Caco-2 (cell line): Measurements from ENCODE around the gene ZBTB32. TPM values are rescaled to one million over a fixed set of nuclear protein-coding genes. Genes with fewer than 3 reads are reported as not detected.

Source experiments
- BruUV-seq: library from RNA; stranded (reverse); fragments of 400-500 nt; replicated peaks from 2 replicates; lab custom pipeline; 2021; lab: Mats Ljungman, UMichigan
- CTCF ChIA-PET: fragments of 300-600 bp; sonication (Branson Sonifier 250); formaldehyde crosslinking; loops from one replicate; lab custom pipeline; 2022; ENCODE audit warnings: antibody characterized with exemption; lab: Charles Lee
- POLR2A ChIA-PET: fragments of 300-600 bp; sonication (Branson Sonifier 250); formaldehyde crosslinking; loops from one replicate; lab custom pipeline; 2022; ENCODE audit warnings: antibody characterized with exemption; lab: Charles Lee
- DNase-seq, 2 experiments: peaks; one replicate each; pipeline versions ENCODE4 v3.0.0 to v3.0.0-alpha.2; 2020 to 2022
- H3K27me3 ChIP-seq: replicated peaks from 2 replicates; pipeline ENCODE4 v1.6.0; 2011; ENCODE audit warnings: low read length; ENCODE audit not compliant: control insufficient read depth, insufficient read depth
- H3K36me3 ChIP-seq: 2 replicates; pipeline ENCODE4 v1.5.1; 2011; ENCODE audit warnings: low read length; ENCODE audit not compliant: control insufficient read depth, insufficient read depth
- H3K4me1 ChIP-seq: fragments of 250-450 bp; sonication (Bioruptor Pico); 2 replicates; pipeline ENCODE4 v1.5.1; 2020; ENCODE audit warnings: mild to moderate bottlenecking
- H3K4me3 ChIP-seq: 2 replicates; pipeline ENCODE4 v1.5.1; 2011; ENCODE audit warnings: low read depth, mild to moderate bottlenecking, control low read depth, low read length
- H3K9me3 ChIP-seq: fragments of 250-450 bp; sonication (Bioruptor Pico); 2 replicates; pipeline ENCODE4 v1.5.1; 2020; ENCODE audit warnings: mild to moderate bottlenecking, moderate library complexity
- H3K27ac Mint-ChIP-seq: one replicate; pipeline ENCODE4 v1.8.0; 2022; ENCODE audit warnings: mixed read lengths; ENCODE audit not compliant: unreplicated experiment
- H3K27me3 Mint-ChIP-seq: one replicate; pipeline ENCODE4 v1.8.0; 2022; ENCODE audit warnings: mixed read lengths; ENCODE audit not compliant: insufficient read depth, unreplicated experiment
- H3K36me3 Mint-ChIP-seq: one replicate; pipeline ENCODE4 v1.8.0; 2022; ENCODE audit warnings: mild to moderate bottlenecking, mixed read lengths; ENCODE audit not compliant: insufficient read depth, unreplicated experiment
- H3K4me1 Mint-ChIP-seq: one replicate; pipeline ENCODE4 v1.8.0; 2022; ENCODE audit warnings: low read depth, mixed read lengths; ENCODE audit not compliant: unreplicated experiment
- H3K4me3 Mint-ChIP-seq: one replicate; pipeline ENCODE4 v1.8.0; 2022; ENCODE audit warnings: mild to moderate bottlenecking, moderate library complexity, mixed read lengths; ENCODE audit not compliant: unreplicated experiment
- H3K9me3 Mint-ChIP-seq: one replicate; pipeline ENCODE4 v1.8.0; 2022; ENCODE audit warnings: mixed read lengths; ENCODE audit not compliant: unreplicated experiment
- CTCF ChIP-seq, 2 experiments: fragments of 200-600 bp in 1 of 2; IDR thresholded peaks; 1 replicate in 1 of 2; 2 replicates in 1 of 2; pipeline versions ENCODE4 v1.5.1 to v1.8.0; 2011 to 2022; ENCODE audit warnings: antibody characterized with exemption in 1 of 2, control low read depth in 1 of 2, inconsistent platforms in 1 of 2, low read depth in 1 of 2, low read length in 1 of 2, mild to moderate bottlenecking in 1 of 2, moderate library complexity in 1 of 2; ENCODE audit not compliant: insufficient read depth in 1 of 2, severe bottlenecking in 1 of 2, unreplicated experiment in 1 of 2
- intact Hi-C: fragments of 100-400 bp; cut with micrococcal nuclease; formaldehyde crosslinking; loops from one replicate; pipeline ENCODE4 v1.10.0; 2022; ENCODE audit not compliant: unreplicated experiment
- total RNA-seq: library from RNA; stranded (reverse); gene quantifications from 2 replicates; pipeline ENCODE4 v1.2.3, GENCODE V29; 2022

Gene ZBTB32
- total RNA-seq, 1 experiment from 2014 or later, result not detected

DNA sequence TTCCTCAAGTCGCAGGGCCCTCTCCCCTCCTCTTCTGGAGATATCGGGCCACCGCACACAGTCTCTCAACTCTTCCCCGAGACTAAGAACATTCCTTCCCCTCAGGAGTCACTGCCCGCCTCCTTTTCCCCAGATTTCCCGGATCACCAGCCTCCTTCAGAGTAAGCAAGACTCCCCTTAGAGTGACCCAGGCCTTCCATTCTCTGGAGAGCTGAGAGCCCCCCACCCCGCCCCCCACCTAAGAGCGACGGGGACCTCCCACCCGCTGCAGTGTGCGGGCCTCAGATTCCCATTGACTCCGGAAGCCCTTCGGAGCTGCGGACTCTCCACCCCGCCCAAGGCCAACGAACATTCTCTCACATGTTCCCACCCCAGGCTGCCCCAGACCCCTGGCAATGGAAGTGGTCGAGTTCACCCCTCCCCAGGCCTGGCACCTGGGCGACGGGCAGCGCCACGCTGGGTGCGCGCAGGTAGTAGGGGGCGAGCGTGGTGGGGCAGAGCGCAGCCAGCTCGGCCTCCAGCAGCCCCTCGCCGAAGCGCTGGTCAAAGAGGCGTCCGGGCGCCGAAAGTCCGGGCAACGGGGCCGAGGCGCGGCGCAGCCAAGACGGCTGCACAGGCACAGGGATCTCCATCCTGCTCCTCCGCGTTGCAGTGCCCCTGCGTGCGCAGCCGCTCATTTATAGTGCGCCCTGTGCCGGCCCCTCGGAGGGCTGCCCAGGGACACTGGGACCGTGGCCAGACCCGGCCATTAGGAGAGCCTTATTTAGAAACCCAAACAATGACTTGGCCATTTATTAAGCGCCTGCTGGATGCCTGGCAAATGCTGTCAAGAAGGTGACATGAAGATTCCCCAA lies 52.2 kb downstream of the ZBTB32 start, which contains the start of gene HSPB6:
HSPB6 (minus strand) TSS at position 653 of the 854 bp plus-strand sequence; CDS start at position 632, 21 bp downstream.
- Histone ChIP-seq H3K9me3 (no peaks in the 10 kb centered on the region), H3K4me3 (peak within 1 kb of the TSS; percentile 68), H3K4me1 (peaks cover 6% of the 10 kb centered on the region), H3K36me3 (no peaks in the 10 kb centered on the region), H3K27me3 (no peaks in the 10 kb centered on the region)
- TF ChIP-seq CTCF (IDR thresholded peaks at IDR 0.05; ENCODE audit: insufficient read depth in 1 of 2, low read depth in 1 of 2, low read length in 1 of 2, severe bottlenecking in 1 of 2, unreplicated experiment in 1 of 2), result no peak
- Mint-ChIP-seq H3K9me3 (no peaks in the 10 kb centered on the region), H3K27me3 (no peaks in the 10 kb centered on the region), H3K4me3 (peak within 1 kb of the TSS; percentile 88), H3K4me1 (peaks cover 6% of the 10 kb centered on the region), H3K36me3 (peaks cover 28% of the 10 kb centered on the region), H3K27ac (peak within 1 kb of the TSS; percentile 92)
- ChIA-PET CTCF (no interaction called here), POLR2A (interaction anchor here (0.7 to 1.0 kb wide), 3 partner anchors 8 to 48 kb away, joined by 3 to 14 read pairs (median 12); partner anchors contain the start of genes LIN37, PSENEN and U2AF1L4)
- BruUV-seq, result no TSS peak
- intact Hi-C loops, result loop anchor here (2.0 to 5.0 kb wide), 2 partner anchors 109 to 298 kb away; partner anchors contain the start of genes COX6B1, THAP8 and WDR62
- no peak for DNase-seq

DNA sequence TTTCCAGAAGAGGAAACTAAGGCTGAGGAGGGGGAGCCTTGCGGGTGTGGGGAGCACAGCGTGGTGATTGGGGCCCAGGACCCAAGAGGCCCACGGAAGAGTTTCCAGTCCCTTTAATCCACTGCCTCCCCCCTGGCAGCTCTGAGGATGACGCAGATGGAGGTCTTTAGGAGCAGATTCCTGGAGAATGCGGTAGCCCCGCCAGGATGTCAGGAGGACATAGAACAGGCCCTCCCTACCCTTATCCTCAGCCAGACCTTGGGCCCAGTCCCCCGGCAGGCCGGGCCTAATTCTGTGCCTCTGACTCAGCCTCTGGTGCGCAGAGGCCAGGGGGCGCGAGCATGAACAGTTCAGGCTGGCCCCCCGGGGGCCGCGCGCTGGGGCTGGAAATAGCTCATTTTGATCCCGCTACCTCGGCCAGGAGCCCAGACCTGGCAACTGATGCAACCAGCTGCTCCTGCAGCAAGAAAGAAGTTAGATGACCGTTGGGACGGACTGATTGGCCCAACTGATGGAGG lies 52.9 kb downstream of the ZBTB32 start:
- H3K4me1 ChIP-seq, result peaks cover 6% of the 10 kb centered on the region
- Mint-ChIP-seq H3K27me3 (no peaks in the 10 kb centered on the region), H3K27ac (peak overlapping the region; percentile 92), H3K4me1 (peaks cover 6% of the 10 kb centered on the region), H3K36me3 (peaks cover 35% of the 10 kb centered on the region), H3K4me3 (peak overlapping the region; percentile 88), H3K9me3 (no peaks in the 10 kb centered on the region)
- H3K36me3 ChIP-seq, result no peaks in the 10 kb centered on the region; the same call in 1 of the 2 replicates
- peak; percentile 50 to 61 for DNase-seq
- H3K9me3 ChIP-seq, result no peaks in the 10 kb centered on the region
- CTCF ChIA-PET, result interaction anchor here (0.5 kb wide), 1 partner anchor 71 kb away, joined by 4 read pairs; no protein-coding TSS in a partner anchor
- BruUV-seq, result TSS peak; percentile 81
- intact Hi-C loops, result loop anchor here (2.0 to 5.0 kb wide), 2 partner anchors 110 to 298 kb away; partner anchors contain the start of genes COX6B1, THAP8 and WDR62
- peak overlapping the region; percentile 68 for H3K4me3 ChIP-seq
- POLR2A ChIA-PET, result interaction anchor here (0.7 to 1.0 kb wide), 3 partner anchors 9 to 49 kb away, joined by 3 to 14 read pairs (median 12); partner anchors contain the start of genes LIN37, PSENEN and U2AF1L4
- TF ChIP-seq CTCF (IDR thresholded peaks at IDR 0.05; ENCODE audit: insufficient read depth in 1 of 2, low read depth in 1 of 2, low read length in 1 of 2, severe bottlenecking in 1 of 2, unreplicated experiment in 1 of 2), result no peak
- no peaks in the 10 kb centered on the region for H3K27me3 ChIP-seq
